IPS-15b (cell line): ENCODE measurements around the gene NEURL1B.

Experiments
- H3K27me3 ChIP-seq: one replicate; pipeline ENCODE4 v1.6.1; 2013; ENCODE audit warnings: low read length; ENCODE audit not compliant: control insufficient read depth, insufficient read depth
- H3K36me3 ChIP-seq: one replicate; pipeline ENCODE4 v1.6.1; 2013; ENCODE audit warnings: low read length; ENCODE audit not compliant: control insufficient read depth, insufficient read depth
- H3K4me1 ChIP-seq: one replicate; pipeline ENCODE4 v1.6.1; 2013; ENCODE audit warnings: mild to moderate bottlenecking, low read length; ENCODE audit not compliant: control insufficient read depth, insufficient read depth
- H3K4me3 ChIP-seq: one replicate; pipeline ENCODE4 v1.5.1; 2013; ENCODE audit warnings: low read depth, low read length
- H3K9ac ChIP-seq: one replicate; pipeline ENCODE4 v1.6.1; 2013; ENCODE audit warnings: low read depth, mild to moderate bottlenecking, low read length
- H3K9me3 ChIP-seq: one replicate; pipeline ENCODE4 v1.6.1; 2013; ENCODE audit warnings: mild to moderate bottlenecking, low read length; ENCODE audit not compliant: control insufficient read depth, insufficient read depth

Gene NEURL1B

DNA sequence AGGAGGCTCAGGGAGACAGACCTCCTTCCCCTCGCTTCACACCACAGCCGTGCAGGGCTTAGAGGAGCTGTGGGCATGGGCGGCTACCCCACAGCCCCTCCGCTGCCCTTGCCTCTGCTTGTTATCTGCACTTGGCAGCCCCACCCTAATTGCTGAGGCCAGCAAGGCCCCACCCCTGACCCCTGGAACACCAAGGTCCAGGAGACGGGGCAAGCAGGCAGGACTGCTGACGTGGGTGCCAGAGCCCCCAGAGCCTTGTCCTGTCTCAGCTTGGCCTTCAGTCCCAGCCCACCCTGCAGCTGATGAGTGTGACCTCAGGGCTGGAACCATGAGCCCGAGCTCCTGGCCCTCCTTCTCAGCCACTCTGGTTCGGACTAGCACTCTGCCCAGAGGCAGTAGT is 29.1 kb upstream of the NEURL1B start:
- Histone ChIP-seq H3K27me3 (no peaks in the 10 kb centered on the region), H3K4me3 (no peak overlapping the region), H3K9me3 (no peaks in the 10 kb centered on the region), H3K36me3 (no peaks in the 10 kb centered on the region), H3K9ac (no peak overlapping the region), H3K4me1 (no peaks in the 10 kb centered on the region)

DNA sequence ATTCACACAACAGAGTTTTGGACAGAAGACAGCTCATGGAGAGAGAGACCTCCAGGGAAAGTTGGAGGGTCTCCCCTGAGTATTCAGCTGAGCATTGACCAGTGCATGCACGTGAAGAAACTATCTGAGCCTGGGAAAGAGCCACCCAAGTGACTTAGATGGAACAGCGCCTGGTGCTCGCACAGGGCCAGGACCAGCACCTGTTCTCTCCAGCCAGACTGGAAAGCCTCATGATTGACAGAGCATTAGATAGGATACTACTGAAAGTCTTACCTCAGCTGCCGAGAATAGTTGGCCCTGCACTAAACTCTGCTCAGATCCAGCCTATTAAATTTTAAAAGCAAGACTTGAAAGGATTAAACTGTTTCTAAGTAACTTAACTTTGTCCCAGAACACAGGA is 28.3 kb upstream of the NEURL1B start:
- Histone ChIP-seq H3K4me3 (no peak overlapping the region), H3K4me1 (no peaks in the 10 kb centered on the region), H3K27me3 (no peaks in the 10 kb centered on the region)

DNA sequence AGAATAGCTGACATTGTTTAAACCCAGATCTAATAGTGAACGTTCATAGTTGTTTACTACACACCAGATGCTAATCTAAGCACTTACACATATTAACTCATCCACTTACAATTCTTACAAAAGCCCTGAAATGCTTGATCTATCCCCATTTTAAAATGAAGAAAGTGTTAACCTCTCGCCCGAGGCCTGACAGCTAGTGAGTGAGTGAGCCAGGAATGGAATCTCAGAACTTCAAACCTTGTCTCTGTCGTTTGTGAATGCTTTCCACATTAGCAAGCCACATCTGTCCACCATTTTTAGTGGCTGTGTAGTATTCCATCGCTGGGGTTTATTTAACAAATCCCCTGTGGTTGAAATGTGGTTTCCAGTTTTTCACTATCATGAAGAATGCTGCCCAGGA is 24.9 kb upstream of the NEURL1B start:
- H3K4me3 ChIP-seq: no peak overlapping the region
- no peak overlapping the region for H3K9ac ChIP-seq
- H3K9me3 ChIP-seq: no peaks in the 10 kb centered on the region
- no peaks in the 10 kb centered on the region for H3K4me1 ChIP-seq
- H3K27me3 ChIP-seq: no peaks in the 10 kb centered on the region
- no peaks in the 10 kb centered on the region for H3K36me3 ChIP-seq

More for the DNA sequence above, 28.3 kb upstream of the NEURL1B start:
- H3K36me3 ChIP-seq: no peaks in the 10 kb centered on the region
- no peaks in the 10 kb centered on the region for H3K9me3 ChIP-seq
- no peak overlapping the region for H3K9ac ChIP-seq

DNA sequence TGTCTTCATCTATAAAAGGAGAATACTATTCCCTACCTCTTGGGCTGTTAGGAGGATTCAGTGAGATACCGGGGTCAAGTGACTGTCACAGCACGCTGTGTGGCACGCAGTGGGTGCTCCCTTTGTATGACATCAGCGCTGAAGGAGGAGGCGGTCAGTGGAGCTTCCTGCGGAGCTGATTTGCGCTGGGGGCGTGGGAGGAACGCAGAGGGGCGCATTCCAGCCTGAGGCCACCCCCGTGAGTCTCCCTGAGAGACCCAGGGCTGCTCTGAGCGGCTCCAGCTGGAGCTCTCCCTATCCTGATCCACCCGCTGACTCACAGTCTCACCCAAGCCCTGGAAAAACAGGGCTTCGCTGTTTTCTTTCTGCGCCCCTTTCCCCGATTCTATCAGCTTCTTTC is 24.3 kb upstream of the NEURL1B start:
- no peaks in the 10 kb centered on the region for H3K36me3 ChIP-seq
- H3K4me3 ChIP-seq: no peak overlapping the region
- H3K9ac ChIP-seq: no peak overlapping the region
- H3K27me3 ChIP-seq: no peaks in the 10 kb centered on the region
- H3K9me3 ChIP-seq: no peaks in the 10 kb centered on the region
- H3K4me1 ChIP-seq: no peaks in the 10 kb centered on the region

DNA sequence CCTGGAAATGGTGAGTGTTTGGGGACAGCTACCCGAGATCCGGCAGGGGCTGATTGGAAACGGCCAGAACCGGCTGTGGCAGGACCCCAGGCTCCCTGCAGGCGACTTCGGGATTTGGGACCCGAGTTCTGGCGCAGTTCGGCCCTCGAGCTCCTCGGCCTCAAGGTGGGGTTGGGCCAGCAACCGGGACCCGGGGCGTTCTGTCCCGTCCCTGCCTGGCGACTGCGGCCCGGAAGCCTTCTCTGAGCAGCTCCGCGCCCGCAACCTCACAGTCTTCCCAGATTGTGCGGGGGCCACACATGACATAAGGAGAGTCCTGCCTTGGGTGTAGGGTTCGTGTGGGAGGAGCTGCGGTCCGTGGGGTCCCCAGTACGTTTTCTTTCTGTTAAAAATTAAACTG is 23.2 kb upstream of the NEURL1B start:
- no peak overlapping the region for H3K4me3 ChIP-seq
- H3K9me3 ChIP-seq: no peaks in the 10 kb centered on the region
- H3K27me3 ChIP-seq: no peaks in the 10 kb centered on the region
- H3K9ac ChIP-seq: no peak overlapping the region
- H3K36me3 ChIP-seq: no peaks in the 10 kb centered on the region
- peaks cover 2% of the 10 kb centered on the region for H3K4me1 ChIP-seq

DNA sequence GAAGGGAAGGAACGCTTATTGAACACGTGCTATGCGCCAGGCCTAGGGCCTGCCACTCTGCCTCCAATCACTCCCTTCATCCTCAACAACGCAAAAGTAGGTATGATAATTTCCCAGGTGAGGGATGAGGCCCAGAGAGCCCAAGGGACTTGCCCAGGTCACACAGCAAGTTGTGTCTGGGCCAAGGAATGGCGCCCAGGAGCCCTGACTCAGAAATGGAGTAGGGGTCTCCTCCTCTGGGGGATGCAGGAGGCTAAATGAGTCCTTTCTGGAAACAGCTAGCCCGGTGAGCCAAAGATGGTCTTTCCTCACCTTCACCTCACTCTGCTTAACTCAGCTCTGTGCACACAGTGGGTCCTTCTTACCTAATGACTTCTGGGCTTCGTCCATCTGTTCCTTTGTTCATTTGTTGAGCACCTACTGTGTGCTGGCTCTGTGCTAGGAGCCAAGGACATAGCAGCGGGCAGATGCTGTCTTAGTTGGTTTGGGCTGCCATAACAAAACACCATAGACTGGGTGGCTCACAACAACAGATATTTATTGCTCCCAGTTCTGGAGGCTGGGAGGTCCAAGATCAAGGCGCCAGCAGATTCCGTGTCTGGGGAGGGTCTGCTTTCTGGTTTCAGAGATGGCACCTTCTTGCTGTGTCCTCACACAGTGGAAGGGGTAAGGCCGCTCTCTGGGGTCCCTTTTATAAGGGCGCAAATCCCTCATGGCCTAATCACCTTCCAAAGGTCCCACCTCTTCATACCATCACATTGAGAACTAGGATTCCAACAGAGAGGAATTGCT is 22.3 kb upstream of the NEURL1B start:
- no peaks in the 10 kb centered on the region for H3K36me3 ChIP-seq
- H3K9me3 ChIP-seq: no peaks in the 10 kb centered on the region
- no peak overlapping the region for H3K4me3 ChIP-seq
- no peak overlapping the region for H3K9ac ChIP-seq
- H3K4me1 ChIP-seq: peaks cover 2% of the 10 kb centered on the region
- no peaks in the 10 kb centered on the region for H3K27me3 ChIP-seq

DNA sequence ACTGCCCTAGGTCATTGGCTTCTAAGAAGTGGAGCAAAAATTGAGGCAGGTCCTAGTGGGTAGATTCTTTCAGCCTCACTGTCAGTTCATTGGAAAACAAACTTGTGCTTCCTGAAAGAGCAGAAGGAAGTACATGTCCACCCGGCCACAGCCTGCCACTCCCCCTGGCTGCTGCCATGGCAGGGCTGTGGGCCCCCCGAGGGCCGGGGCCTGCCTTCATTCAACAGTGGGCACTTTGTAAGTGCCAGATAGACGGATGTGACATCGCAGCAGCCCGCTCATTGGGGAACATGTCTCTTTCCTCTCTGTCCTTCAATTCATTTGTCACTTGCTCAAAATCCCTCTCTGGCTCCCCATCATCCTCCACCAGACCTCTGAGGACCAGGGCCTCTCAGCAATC is 20.6 kb upstream of the NEURL1B start:
- Histone ChIP-seq H3K9me3 (no peaks in the 10 kb centered on the region), H3K36me3 (no peaks in the 10 kb centered on the region), H3K9ac (no peak overlapping the region), H3K4me1 (peaks cover 2% of the 10 kb centered on the region), H3K4me3 (no peak overlapping the region), H3K27me3 (no peaks in the 10 kb centered on the region)

DNA sequence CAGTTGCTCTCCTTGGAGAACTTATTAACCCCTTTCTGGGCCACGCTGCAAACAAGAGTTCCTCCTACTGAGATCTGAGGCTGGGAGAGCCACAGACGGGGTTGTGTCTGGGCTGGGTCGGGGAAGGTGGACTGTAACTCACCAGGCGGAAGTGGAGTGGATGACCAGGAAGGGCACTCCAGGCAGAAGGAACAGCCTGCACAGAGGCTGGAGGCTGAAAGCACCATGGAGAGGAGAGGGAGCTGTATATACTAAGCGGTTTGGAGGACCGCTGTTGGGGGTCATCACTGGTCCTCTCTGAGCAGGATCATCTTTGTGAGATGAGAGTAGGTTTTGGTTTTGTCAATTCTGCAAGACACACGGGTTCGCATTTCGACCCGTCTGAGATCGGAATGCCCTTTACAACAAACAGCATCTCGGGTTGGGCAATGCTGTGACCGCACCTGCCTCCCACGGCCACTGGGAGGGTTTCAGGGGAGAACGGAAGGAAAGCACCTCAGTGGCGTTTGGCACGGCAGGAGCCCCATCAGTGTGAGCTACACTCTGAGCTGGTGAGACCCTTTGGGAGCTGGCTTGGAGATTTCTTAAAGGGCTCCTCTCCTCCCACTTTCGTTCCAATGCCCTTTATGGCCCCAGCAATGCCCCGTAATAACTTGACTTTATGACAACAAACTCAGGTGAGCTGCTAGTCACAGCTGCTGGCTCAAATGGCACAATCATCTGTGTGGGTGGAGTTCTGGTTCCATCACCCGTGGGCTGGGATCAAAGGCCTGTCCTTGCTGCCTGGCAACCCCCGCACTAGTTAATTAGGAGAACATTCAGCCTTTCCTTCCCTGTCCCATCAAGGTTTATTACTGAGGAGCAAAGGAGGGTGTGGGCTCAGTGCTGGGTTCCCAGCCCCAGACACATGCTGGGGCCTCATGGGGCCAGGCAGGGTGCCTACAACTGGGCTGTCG is 18.7 kb upstream of the NEURL1B start:
- Histone ChIP-seq H3K36me3 (no peaks in the 10 kb centered on the region), H3K4me3 (no peak overlapping the region), H3K27me3 (no peaks in the 10 kb centered on the region), H3K9ac (no peak overlapping the region), H3K4me1 (peaks cover 4% of the 10 kb centered on the region), H3K9me3 (no peaks in the 10 kb centered on the region)

DNA sequence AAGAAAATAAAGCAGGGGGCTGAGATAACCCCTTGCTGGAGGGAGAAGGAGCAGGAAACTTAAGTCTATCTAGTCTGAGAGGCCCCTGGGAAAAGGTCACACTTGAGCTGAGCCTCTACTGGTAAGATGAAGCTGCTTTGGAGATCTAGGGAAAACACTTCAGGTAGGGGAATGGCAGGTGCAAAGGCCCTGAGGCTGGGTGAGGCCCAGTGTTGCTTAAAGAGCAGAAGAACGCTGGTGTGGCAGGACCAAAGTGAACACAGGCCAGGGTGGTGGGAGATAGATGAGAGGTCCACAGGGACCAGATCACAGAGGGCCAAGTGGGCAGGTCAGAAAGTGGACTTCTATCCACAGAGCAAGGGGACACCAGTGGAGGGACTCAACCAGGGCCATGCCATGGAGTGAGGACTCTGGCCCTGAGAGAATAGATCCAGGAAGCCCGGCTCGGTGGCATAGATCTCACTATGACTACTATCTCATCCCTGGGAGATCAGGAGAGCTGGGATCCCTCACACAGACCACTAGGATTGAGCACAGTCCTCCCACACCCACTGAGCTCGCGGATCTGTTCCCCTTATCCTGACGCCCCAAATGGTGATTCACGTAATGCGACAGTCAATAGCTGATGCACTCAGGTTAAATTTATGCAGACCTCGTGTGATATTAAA is 17.6 kb upstream of the NEURL1B start:
- no peak overlapping the region for H3K9ac ChIP-seq
- H3K9me3 ChIP-seq: no peaks in the 10 kb centered on the region
- H3K36me3 ChIP-seq: no peaks in the 10 kb centered on the region
- no peak overlapping the region for H3K4me3 ChIP-seq
- H3K4me1 ChIP-seq: peaks cover 5% of the 10 kb centered on the region
- H3K27me3 ChIP-seq: no peaks in the 10 kb centered on the region

DNA sequence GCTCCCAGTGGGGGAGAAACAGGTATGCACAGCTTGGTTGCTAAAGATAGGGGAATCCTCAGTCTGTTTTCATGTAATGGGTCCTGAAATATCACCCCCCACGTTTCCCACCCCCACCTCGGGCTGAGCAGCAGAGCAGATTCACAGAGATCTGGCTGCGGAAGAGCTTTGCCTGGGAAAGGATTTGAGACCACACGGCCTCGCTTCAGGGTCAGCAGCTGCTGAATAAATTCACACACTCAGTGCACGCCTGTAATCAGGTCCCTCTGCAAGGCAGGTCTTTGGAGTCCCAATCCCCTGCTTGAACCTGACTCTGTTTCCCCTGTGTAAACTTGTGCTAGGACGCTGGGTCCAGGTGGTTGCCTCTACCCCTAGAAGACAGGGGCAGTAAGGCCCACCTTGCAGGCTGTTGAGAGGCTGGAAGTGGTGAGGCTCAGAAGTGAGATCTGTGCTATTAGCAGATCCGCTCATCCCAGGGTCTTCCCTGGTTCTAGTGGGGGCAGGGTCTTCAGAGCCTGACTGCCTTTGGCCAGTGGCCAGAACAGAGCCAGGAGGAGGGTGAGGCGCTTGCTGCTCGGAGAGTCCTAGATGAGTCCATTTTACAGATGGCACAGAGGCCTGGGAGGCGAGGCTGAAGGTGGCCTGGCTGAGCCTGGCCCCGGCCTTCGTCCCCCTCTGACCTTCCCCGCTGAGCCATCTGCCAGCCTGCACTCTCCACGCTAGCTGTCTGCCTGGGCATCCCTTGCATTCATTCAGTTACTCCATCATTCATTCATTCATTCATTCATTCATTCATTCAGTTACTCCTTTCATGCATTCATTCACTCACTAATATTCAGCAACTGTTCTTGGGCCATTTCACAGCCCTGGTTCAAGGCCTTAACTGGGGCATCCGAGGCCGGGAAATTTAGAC is 16.7 kb upstream of the NEURL1B start:
- no peaks in the 10 kb centered on the region for H3K27me3 ChIP-seq
- H3K36me3 ChIP-seq: no peaks in the 10 kb centered on the region
- H3K4me3 ChIP-seq: no peak overlapping the region
- H3K9ac ChIP-seq: no peak overlapping the region
- H3K4me1 ChIP-seq: peaks cover 7% of the 10 kb centered on the region
- H3K9me3 ChIP-seq: no peaks in the 10 kb centered on the region
